SHP77 (cell line): ENCODE results near the gene SULT1A1.
A peak's percentile ranks its signal among the peaks of the same experiment; 100 is the strongest.
"Not testable (repeated sequence)": the region's sequence is repeated elsewhere in the genome, so short reads cannot be mapped to it uniquely, and the experiment has no call there.

Source experiments
- DNase-seq, 2 experiments: peaks; one replicate each; lab custom pipeline; 2025; lab: John Stamatoyannopoulos, UW

The SULT1A1 gene

DNA sequence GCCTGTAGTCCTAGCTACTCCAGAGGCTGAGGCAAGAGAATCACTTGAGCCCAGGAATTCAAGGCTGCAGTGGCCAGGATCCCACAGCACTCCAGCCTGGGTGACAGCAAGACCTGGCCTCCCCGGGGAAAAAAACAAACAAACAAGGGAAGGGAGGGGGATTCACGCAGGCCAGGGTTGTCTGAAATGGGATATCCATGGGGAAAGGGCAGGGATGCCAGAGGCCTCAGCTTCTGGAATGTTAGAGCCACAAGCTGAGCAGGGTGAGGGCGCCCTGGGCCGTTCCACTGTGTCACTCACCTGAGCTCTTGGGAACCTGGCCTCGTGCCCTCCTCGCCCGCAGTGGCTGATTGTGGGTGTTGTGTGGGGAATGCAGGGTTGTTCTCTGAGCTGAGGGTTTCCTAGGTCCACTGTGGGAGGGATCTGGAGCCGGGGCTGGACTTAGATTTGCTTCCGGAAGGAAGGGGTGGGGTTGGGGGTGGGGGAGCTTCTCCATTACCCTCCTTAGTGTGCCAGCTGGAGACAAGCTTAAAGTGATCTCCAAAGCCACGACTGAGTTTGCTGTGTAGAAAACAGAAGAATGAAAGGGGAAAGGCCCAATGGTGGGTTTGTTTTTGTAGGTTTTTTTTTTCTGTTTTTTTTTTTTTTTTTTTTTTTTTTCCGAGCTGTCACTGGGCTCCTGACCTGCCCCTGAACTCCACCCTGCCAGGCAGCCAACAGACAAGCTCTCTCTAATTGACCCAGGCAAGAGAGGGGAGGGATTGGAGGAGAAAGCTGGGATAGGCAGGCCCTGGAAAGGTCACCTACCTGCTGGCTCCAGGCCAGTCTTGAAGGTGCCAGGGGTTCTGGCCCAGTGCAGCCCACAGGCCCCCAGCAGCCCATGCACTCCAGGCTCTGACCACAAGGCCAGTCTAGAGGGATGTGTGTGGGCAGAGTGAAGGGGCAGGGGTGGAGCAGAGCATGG is at the start of gene SULT1A1:
SULT1A1 (minus strand) TSS at position 414 of the 964 bp plus-strand sequence. CDS start 1,189 bp downstream, outside the sequence.
- DNase-seq: no peak

DNA sequence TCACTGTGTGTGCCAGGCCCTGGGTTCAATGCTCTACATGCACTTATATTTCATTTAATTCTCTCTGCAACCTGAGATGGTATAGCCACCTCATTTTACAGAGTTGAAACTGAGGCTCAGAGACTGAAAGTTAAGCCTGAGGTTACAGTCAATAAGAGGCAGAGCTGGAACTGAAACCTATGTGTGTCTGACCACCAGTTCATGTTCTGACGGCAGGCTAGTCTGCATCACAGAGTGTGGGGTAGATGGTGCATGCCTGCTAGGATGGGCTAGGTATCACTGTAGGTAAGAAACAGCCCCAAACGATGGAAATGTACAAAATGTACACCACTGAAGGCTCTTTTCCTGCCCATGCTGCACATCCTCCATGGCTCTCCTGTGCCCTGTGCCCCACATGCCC is 30.1 kb upstream of the SULT1A1 start:
- DNase-seq: not testable (repeated sequence)

DNA sequence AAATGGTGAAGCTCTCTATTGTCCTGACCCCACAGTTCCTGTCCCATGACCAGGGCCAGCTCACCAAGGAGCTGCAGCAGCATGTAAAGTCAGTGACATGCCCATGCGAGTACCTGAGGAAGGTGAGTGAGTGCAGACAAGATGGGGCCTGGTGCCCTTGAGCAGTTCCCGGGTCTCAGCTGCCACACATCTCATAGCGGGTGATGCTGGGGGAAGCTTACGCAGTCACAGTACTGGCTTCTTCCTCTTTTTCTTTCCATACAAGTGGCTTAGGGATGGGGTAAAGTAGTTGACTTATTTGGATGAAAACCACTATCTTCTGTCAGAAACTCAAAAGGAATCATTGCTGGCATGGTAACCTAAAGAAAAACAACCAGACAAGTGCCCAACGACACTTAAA is 28.5 kb upstream of the SULT1A1 start:
- not testable (repeated sequence) for DNase-seq

DNA sequence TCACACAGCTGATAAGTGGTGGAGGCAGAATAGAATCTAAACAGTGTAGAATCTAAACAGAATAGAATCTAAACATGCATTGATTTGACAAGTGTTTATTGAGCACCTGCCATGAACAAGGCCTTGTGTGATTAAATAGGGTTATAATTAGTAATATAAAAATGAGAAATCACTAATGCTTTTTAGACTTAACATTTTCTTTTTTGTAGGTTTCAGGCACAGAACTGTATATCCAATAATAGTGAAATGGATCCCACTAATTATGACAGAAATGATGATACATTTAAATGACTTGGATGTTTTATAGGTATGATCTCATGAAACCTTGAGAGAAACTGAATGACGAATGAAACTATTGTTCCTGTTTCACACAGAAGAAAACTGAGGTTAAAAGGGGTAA is 27.9 kb upstream of the SULT1A1 start, which contains the start of gene NPIPB8:
NPIPB8 (plus strand) TSS at position 301 of the 400 bp plus-strand sequence. CDS start 296 bp downstream, outside the sequence.
- DNase-seq: not testable (repeated sequence)

DNA sequence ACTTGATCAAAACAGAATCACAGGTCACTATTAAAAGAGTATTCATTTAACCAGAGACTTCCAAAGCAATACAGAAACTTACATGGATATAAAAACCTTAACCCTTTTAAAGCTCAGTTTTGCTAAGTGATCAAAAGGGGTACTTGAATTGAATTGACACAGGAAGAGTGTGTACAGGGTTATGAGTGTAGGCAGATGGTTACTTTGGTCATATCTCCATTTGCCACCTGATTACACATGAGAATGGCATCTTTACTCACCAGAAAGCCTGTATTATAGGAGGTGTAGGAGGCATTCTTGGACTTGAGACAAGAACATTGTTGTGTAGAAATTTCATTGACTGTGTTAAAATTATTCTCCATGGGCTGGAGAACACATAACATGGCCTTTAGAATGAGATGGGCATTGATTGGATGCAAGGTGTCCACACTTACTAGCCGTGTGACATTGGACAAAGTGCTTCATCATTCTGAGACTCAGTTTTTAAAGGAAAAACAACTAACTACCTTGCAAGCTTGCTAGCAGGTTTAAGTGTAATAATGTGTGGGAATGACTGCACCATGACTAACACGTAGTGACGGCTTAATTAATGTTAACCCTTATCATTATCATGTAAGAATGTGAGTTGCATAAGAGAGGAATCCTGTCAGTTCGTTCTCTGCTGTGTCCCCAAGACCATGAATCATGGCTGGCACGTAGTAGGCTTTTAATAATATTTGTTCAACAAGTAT is 26.4 kb upstream of the SULT1A1 start:
- DNase-seq: not testable (repeated sequence)

DNA sequence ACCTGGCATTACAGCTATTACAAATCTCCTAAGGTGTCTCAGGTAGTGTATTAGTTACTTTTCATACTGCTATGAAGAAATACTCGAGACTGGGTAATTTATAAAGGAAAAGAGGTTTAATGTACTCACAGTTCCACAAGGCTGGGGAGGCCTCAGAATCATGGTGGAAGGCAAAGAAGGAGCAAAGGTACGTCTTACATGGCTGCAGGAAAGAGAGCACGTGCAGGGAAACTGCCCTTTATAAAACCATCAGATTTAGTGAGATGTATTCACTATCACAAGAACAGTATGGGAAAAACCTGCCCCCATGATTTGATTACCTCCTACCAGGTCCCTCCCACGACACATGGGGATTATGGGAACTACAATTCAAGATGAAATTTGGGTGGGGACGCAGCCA is 21.1 kb upstream of the SULT1A1 start:
- not testable (repeated sequence) for DNase-seq

DNA sequence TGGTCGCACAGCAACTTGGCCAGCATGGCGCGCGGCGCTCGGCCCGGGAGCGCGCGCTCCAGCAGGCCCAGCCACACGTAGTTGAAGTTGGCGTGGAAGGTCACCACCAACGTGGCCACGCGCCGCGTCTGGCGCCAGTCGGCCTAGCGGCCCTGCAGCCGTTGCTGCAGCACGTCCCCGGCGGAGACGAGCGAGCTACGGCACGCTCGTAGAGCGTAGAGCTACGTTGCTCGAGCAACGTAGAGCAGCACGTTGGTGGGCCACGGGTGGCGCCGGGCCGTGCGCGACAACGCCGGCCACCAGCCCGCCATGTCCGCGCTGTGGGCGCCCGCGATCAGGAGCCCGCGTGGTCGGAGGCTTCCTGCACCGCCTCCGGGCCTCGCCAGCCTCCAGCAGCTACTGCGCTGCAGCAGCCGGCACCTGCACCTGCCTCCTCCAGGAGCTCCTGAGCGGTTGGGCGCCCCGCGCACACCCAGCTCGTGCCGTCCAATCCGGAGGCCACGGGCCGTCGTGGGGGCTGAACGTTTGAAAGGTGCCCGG is 13.4 kb upstream of the SULT1A1 start:
- DNase-seq: peak; percentile 92 to 95

DNA sequence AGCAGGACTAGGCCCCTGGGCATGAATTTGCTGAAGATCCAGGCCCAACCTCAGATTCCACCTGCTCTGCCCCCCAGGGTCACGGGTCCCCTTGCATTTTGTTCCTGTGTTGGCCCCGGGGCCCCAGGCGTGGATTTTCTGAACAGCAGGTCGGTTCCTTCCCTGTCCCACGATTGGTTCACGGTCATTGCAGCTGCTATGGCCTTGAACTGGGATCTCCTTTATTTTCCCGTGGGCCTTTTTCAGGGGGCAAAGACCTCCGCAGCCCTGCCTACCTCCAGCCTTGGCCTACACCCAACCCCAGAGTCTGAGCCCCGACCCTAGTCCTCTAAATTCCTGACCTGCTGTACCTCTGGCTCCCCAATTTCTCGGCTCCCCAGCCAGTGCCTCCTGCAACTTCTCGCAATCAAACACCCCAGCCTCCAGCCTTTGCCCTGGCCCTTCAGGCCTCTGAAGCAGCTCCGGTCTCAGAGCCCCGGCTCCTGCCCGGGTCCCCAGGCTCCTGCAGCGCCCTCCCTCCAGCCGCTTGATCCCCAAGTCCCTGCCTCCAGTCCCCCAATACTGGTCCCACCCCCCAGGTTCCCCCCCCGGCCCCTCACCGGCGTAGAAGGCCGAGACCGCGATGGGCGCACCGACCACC is 12.8 kb upstream of the SULT1A1 start:
- DNase-seq: not testable (repeated sequence)

DNA sequence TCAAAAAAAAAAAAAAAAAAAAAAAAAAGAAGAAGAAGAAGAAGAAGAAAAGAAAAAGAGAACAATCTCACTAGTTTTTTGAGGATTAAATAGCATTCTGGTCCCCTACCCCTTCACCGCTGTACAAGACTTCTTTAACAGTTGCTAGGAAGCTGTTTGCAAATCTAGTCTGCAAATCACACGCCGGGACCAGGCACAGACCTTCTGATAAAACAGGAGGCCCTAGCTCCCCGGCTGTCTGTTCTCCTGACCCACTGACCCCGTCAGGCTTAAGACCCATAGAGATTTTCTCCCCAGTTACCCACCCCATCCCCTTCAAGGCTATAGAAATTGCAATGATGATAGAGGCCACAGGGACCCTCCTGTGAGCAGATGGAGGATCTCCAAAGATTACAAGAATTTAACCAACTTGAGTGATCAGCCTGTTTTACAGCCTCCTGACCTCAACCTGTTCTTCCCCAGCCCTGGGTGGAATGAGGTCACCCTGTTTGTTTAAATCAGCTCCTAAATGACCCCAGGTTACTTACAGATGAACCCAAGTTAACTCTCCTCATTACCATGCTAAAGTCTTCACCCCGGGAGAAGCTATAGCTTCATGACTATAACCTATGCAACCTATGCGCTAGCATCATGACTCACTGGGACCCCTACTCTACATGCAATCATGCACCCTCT is 11.8 kb upstream of the SULT1A1 start:
- DNase-seq: no peak

DNA sequence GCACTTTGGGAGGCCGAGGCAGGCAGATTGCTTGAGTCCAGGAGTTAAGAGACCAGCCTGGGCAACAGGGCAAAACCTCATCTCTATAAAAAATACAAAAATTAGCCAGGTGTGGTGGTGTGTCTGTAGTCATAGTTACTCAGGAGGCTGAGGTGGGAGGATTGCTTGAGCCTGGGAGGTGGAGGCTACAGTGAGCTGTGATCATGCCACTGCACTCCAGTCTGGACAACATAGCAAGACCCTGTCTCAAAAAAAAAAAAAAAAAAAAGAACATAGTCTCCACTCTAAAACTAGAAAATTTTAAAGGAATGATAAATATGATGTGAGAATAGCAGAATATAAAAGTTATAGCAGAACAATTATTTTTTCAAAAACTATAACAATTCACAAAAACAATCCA is 10.5 kb upstream of the SULT1A1 start:
- not testable (repeated sequence) for DNase-seq

DNA sequence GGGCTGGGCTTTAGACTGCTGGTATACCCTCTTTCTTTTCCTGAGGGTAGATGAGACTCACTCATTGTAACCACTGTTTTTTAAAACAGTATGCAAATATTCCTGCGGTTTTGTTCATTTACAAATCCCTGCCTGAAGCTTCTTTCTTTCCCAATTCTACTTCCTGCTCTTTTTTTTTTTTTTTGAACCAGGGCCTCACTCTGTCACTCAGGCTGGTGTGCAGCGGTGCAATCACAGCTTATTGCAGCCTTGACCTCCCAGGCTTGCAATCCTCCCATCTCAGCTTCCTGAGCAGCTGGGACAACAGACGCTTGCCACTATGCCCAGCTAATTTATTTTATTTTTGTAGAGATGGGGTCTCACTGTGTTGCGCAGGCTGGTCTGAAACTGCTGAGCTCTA is 8.0 kb upstream of the SULT1A1 start:
- DNase-seq: no peak

DNA sequence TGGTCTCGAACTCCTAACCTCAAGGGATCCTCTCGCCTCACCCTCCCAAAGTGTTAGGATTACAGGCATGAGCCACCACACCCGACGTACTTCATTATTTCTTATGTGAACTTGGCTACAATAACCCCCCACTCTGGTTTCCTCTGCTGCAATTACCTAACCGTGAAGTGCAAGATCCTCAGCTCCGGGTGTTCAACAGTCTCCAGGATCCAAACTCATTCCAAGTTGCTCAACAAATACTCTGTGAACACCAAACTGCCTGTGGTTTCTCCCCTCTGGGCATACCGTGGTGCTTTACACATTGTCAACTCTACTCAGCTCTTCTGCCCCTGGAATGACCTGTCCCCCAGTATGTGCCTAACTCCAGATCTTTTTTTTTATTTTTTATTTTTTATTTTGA is 6.8 kb upstream of the SULT1A1 start:
- no peak for DNase-seq

DNA sequence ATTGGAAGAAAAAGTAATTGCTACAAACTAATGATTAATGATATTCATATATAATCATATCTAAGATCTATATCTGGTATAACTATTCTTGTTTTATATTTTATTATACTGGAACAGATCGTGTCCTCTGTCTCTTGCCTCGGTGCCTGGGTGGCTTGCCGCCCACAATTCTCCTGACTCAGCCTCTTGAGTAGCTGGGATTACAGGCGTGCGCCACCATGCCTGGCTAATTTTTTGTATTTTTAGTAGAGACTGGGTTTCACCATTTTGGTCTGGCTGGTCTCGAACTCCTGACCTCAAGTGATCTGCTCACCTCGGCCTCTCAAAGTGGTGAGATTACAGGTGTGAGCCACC is 6.4 kb upstream of the SULT1A1 start:
- DNase-seq: not testable (repeated sequence)

DNA sequence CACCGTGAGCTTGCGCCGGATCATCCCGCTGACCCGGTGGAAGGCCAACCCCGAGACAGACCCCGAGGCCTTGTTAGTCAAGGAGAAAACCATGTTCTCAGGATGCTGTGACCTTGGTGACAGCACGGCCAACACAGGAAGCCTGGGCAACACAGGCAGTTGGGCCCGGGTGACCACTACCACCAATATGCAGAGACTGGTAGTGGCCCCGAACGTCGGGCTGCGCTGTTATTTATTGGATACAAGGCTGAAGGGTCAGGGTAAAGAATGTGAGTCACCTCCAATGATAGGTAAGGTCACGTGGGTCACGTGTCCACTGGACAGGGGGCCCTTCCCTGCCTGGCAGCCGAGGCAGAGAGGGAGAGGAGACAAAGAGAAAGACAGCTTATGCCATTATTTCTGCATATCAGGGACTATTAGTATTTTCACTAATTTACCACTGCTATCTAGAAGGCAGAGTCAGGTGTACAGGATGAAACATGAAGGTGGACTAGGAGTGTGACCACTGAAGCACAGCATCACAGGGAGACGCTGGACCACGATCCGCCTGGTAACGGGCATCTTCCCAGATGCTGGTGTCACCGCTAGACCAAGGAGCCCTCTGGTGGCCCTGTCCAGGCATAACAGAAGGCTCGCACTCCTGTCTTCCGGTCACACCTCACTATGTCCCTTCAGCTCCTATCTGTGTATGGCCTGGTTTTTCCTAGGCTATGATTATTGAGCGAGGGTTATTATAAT is 5.8 kb upstream of the SULT1A1 start:
- peak; percentile 21 to 31 for DNase-seq

DNA sequence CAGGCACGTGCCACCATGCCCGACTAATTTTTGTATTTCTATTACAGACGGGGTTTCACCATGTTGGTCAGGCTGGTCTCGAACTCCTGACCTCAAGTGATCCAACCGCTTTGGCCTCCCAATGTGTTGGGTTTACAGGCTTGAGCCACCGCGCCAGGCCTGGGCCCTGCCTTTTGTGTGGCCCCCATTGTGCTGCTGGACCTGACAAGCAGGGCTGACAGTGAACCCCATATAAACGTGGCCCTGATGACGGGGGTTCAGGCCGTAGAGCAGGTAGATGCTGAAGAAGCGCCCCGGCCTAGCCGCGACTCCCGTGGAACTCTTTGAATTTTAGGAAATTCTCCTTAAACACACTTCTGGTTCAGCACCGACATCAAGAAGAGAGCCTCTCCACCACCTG is 4.7 kb upstream of the SULT1A1 start:
- not testable (repeated sequence) for DNase-seq

DNA sequence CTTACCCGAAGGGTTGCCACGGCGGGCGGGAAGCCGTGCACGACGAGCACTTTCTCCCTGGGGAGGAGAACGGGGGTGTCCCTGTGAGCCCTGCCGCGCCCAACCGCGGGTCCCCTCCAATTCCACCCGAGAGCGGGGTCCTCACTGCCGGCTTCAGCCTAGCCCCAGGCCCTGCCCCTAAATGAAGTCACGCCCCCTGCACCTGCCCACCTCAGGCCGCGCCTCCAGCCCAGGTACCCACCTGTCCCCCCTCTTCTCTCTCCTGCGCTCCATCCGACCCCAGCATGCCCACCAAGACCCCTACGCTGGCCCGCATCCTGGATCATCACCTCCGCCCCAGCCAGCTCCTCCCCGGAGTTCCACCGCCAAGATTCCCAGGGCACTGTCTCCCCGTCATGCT is 4.1 kb upstream of the SULT1A1 start:
- not testable (repeated sequence) for DNase-seq

DNA sequence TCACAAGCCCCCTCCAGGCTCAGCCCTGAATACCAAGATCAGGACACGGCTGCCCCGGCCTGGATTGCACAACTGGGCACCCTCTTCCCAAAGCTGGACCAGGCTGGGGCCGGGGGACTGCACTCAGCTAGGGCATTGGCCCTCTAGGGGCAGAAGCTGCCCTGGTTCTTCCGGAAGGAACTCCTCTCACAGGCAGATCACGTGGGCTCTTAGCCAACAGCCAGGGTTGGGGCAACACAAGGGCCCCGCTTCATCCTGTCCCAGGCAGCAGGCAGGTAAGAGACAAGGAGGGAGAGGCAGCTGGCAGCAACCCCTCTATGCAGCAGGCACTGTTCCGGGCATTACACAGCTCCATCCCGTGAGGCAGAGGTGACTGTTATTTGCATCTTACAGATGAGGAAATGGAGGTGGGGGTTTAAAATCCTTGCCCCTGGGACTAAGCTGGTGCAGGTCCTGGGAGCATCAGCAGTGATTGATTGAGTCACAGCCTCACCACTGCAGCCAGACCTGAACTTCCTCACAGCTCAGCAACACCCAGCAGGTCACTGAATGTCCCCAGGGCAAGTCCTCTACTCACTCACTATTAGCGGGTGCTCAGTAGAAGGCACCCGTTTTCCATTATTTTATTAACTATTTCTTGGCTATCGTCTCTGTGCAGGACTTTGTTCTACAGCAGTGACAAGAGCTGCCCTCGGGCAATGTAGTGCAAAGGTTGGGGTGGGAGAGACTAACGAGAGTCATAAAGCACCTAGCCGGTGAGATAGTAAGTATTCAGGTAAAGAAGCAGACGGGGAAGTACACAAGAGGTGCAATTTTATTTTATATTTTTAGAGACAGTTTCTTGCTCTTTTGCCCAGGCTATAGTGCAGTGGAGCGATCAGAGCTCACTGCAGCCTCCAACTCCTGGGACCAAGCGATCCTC is 2.8 kb upstream of the SULT1A1 start:
- not testable (repeated sequence) for DNase-seq

DNA sequence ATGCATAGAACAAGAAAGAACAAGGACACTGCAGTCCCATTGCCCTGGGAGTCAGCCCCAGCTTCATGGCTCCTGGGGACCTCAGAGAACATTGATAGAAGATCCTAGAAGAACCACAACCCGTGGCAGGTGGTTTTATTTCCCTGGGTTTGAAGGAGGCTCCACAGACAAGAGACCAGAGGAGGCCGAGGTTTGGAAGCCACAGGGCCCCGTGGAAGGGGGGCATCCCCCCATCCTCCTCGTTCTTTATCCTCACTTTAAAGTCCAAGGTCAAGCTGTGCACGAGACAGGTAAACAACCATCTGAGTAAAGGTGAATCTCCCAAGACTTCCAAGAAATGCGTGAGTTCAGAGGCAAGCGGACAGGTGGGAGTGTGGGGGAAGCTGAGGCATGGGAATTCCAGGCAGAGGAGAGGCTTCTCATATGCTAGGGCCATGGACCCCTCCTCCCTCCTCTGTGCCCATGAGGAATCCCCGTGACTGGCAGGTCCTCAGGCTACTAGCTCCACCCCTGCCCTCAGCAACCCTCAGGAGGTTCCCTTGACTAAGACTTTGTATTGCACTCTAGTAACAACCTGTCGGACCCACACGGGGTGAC is 849 bp upstream of the SULT1A1 start:
- DNase-seq: no peak
